ENCODE data around the gene PROSER3. TPM values are rescaled to one million over a fixed set of nuclear protein-coding genes. Genes with fewer than 3 reads are reported as not detected.

Gene PROSER3
- total and polyA plus RNA-seq, 2 donors (not counting 3 experiments of a cell fraction or from before 2014, with no cell fraction given), result 18.3 to 28.3 TPM

DNA sequence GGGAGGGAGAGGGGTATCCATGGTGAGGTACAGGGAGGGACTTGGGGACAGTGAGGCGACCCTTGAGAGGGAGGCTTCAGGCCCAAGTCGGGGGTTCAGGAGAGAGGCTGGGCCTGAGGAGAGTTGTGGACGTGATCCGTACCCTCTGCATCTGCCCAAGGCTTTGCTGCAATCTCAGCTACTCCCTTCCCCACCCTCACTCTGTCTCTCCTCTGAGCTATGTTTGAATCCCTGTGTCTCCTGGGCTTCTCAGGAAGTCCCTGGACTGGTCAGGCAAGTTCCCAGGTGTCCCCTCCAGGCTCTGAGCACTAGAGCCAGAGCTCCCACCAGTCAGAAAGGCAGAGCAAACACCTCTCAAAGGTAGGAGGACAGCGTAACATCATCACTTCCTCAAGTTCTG is 7.8 kb upstream of the PROSER3 start:
- Histone ChIP-seq H3K27ac (ENCODE audit: insufficient read depth, low read depth, low read length) (no peak overlapping the region), H4K20me1 (replicated peaks; ENCODE audit: control insufficient read depth, extremely low read depth, insufficient read depth, low read length) (no peaks in the 10 kb centered on the region), H3K9me3 (replicated peaks; ENCODE audit: control insufficient read depth, insufficient read depth, low read length) (no peaks in the 10 kb centered on the region), H3K27me3 (ENCODE audit: control insufficient read depth in 2 of 2, insufficient read depth in 2 of 2, low read length in 2 of 2) (no peaks in the 10 kb centered on the region), H3K36me3 (ENCODE audit: control insufficient read depth in 2 of 2, extremely low read depth in 1 of 2, insufficient read depth in 2 of 2, low read length in 2 of 2) (peaks cover 0 to 13% of the 10 kb centered on the region in 2 experiments), H3K4me1 (ENCODE audit: control insufficient read depth, extremely low read depth, insufficient read depth, low read length) (peaks cover 15% of the 10 kb centered on the region), H3K9me1 (replicated peaks; ENCODE audit: control insufficient read depth, extremely low read depth, insufficient read depth, low read length) (no peaks in the 10 kb centered on the region), H2AFZ (ENCODE audit: low read depth, low read length) (no peak overlapping the region), H3K79me2 (ENCODE audit: control insufficient read depth, insufficient read depth, low read length) (peaks cover 22% of the 10 kb centered on the region), H3K4me3 (replicated peaks in 1 of 3; ENCODE audit: insufficient read depth in 1 of 3, low read depth in 1 of 3, low read length in 3 of 3) (no peak overlapping the region), H3K4me2 (ENCODE audit: insufficient read depth, low read length) (no peak overlapping the region), H3K9ac (replicated peaks; ENCODE audit: extremely low read depth, insufficient read depth, low read length) (no peak overlapping the region)
- ChIA-PET CTCF (no interaction called here), POLR2A (no interaction called here)
- intact Hi-C loops (cut with micrococcal nuclease), result no loop called here
- no peak for DNase-seq (ENCODE audit: low read depth, low spot score)
- no peak for TF ChIP-seq JUN (IDR thresholded peaks at IDR 0.05; ENCODE audit: borderline replicate concordance, insufficient read depth, insufficient read length, low read depth)
- TF ChIP-seq, protein P1, sequence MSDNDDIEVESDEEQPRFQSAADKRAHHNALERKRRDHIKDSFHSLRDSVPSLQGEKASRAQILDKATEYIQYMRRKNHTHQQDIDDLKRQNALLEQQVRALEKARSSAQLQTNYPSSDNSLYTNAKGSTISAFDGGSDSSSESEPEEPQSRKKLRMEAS (IDR thresholded peaks at IDR 0.05; ENCODE audit: insufficient read depth, insufficient read length), result no peak
- TF ChIP-seq, protein P2, sequence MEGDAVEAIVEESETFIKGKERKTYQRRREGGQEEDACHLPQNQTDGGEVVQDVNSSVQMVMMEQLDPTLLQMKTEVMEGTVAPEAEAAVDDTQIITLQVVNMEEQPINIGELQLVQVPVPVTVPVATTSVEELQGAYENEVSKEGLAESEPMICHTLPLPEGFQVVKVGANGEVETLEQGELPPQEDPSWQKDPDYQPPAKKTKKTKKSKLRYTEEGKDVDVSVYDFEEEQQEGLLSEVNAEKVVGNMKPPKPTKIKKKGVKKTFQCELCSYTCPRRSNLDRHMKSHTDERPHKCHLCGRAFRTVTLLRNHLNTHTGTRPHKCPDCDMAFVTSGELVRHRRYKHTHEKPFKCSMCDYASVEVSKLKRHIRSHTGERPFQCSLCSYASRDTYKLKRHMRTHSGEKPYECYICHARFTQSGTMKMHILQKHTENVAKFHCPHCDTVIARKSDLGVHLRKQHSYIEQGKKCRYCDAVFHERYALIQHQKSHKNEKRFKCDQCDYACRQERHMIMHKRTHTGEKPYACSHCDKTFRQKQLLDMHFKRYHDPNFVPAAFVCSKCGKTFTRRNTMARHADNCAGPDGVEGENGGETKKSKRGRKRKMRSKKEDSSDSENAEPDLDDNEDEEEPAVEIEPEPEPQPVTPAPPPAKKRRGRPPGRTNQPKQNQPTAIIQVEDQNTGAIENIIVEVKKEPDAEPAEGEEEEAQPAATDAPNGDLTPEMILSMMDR (IDR thresholded peaks at IDR 0.05; ENCODE audit: extremely low read depth in 1 of 2, insufficient read depth in 1 of 2, low read depth in 1 of 2, low read length in 2 of 2), result no peak
- no peak for TF ChIP-seq GATA2 (IDR thresholded peaks at IDR 0.05; ENCODE audit: insufficient read depth, insufficient read length, low read depth, low read length)
- no peak for TF ChIP-seq MYC (IDR thresholded peaks at IDR 0.05; ENCODE audit: low read depth, low read length)
- TF ChIP-seq POLR2AphosphoS5 (IDR thresholded peaks at IDR 0.05; ENCODE audit: insufficient read depth, low read depth, low read length), result no peak
- TF ChIP-seq EZH2 (IDR thresholded peaks at IDR 0.05; ENCODE audit: borderline replicate concordance, low read depth, low read length, severe bottlenecking), result no peak
- TF ChIP-seq FOS (IDR thresholded peaks at IDR 0.05; ENCODE audit: borderline replicate concordance, insufficient read depth, low read length), result no peak
- BruUV-seq (replicated peaks), result no TSS peak
- dilution Hi-C loops (cut with MboI; ENCODE audit: extremely low pct_ligation_motif_present, low sequenced_read_pairs), result no loop called here
- FAIRE-seq, result no peak
